AG10803 (cell line): ENCODE results near the gene FMNL3.
A peak's percentile ranks its signal among the peaks of the same experiment; 100 is the strongest.

Experiments used
- DNase-seq: peaks from one replicate; pipeline ENCODE4 v3.0.0; 2010; ENCODE audit warnings: low read depth
- H3K4me3 ChIP-seq: 2 replicates; pipeline ENCODE4 v1.5.1; 2011; ENCODE audit warnings: mild to moderate bottlenecking, low read length, control low read depth
- TF ChIP-seq, protein P1 (sequence below): conservative IDR thresholded peaks from 2 replicates; pipeline ENCODE4 v1.5.1; 2011; ENCODE audit warnings: mild to moderate bottlenecking, low read length, control low read depth, inconsistent platforms

Gene FMNL3

GRCh38 chr12:49627752-49628360 is 79.3 kb downstream of the FMNL3 start:
- TF ChIP-seq, protein P1, sequence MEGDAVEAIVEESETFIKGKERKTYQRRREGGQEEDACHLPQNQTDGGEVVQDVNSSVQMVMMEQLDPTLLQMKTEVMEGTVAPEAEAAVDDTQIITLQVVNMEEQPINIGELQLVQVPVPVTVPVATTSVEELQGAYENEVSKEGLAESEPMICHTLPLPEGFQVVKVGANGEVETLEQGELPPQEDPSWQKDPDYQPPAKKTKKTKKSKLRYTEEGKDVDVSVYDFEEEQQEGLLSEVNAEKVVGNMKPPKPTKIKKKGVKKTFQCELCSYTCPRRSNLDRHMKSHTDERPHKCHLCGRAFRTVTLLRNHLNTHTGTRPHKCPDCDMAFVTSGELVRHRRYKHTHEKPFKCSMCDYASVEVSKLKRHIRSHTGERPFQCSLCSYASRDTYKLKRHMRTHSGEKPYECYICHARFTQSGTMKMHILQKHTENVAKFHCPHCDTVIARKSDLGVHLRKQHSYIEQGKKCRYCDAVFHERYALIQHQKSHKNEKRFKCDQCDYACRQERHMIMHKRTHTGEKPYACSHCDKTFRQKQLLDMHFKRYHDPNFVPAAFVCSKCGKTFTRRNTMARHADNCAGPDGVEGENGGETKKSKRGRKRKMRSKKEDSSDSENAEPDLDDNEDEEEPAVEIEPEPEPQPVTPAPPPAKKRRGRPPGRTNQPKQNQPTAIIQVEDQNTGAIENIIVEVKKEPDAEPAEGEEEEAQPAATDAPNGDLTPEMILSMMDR: no peak
- no peak overlapping the region for H3K4me3 ChIP-seq
- peak; percentile 45 for DNase-seq

DNA sequence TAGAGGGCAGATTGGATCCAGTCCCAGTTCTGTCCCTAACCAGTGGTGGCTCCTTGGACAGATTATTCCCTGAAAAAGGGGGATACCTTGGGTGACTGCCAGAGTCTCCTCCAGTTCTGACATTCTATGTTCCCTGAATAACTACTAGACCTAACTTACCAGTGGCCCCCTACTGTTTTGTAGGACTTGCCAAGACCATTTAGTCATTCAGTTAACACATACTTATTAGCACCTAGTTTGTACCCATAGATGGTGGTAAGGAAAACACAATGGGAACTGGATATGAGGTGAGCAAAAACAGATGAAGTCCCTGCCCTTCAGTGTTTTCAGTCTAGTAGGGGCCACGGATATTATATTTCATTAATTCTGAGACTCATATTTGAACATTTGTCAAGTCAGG is 80.4 kb downstream of the FMNL3 start:
- TF ChIP-seq, protein P1: no peak
- no peak overlapping the region for H3K4me3 ChIP-seq
- DNase-seq: no peak

GRCh38 chr12:49626169-49626835 is 80.9 kb downstream of the FMNL3 start:
- DNase-seq: no peak
- no peak overlapping the region for H3K4me3 ChIP-seq
- TF ChIP-seq, protein P1: no peak; the same call in 1 of the 2 replicates

DNA sequence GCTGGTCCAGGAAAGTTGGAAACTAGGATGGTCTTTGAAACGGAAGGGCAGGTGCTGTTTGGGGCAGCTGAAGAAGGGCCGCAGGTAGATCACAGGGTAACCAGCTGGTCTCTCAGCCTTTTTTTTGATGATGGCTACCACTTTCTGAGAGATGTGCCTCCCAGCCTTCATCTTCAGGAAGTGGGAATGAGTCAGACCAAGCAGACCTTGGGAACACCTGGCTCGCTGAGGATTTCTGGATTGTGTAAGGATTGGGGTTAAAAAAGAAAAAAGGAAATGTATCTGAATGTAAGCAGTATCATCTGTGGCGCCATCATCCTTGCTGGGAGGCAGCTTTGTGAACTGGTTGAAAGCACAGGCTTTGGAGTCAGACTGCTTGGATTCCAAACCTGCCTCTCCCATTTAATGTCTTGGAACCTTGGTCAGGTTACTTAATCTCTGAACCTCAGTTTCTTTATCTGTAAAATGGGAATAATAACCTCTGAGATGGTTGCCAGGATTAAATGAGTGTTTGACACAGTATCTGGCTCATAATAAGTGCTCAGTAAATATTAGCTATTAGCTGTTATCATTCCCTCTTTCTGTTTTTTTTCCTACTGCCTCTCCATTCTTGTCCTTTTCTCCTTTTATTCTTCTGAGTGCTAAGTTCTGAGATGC is 82.2 kb downstream of the FMNL3 start:
- peak; percentile 45 for DNase-seq
- no peak overlapping the region for H3K4me3 ChIP-seq
- TF ChIP-seq, protein P1: no peak

DNA sequence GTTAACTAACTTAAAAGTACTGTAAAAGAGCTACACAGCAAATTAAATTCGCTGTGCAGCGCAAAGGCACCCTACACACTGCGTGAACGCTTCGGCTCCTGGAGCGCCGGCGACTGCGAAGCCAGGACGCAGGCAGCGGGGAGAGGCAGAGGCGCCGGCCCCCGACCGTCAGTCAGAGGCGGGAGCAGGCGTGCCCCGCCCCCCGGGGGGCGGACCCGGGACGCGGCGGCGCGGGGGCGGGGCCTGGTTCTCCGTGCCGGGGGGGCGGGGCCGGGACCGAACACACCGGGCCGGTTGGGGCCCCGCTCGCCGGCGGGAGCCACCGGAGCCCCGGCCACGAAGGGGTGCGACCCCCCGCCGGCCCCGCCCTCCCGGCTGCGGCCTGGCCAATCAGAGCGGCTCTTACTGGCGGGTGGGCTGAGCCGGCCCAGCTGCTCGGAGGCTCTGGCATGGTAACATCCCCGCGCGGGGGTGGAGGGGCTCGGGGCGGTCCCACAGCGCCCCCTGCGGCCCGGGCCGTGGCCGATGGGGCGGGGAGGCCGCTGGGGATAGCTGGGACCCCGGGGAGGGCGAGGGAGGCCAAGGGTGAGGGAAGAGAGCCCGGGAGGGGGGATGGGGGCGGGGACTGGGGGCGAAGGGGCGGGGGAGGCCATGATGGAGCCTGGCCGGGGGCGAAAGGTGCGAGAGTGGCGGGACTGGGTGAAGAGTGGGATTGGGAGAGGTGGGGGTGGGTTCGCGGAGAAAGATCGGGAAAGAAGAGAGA is 83.9 kb downstream of the FMNL3 start, which contains the start of gene PRPF40B:
Gene PRPF40B, plus strand, starts transcription at position 420 of the 763 bp plus-strand sequence. Its CDS starts 30 bp downstream, at position 450.
- TF ChIP-seq, protein P1: no peak; the same call in 1 of the 2 replicates
- peak; percentile 78 for DNase-seq
- H3K4me3 ChIP-seq: peak within 1 kb of the TSS; percentile 74

DNA sequence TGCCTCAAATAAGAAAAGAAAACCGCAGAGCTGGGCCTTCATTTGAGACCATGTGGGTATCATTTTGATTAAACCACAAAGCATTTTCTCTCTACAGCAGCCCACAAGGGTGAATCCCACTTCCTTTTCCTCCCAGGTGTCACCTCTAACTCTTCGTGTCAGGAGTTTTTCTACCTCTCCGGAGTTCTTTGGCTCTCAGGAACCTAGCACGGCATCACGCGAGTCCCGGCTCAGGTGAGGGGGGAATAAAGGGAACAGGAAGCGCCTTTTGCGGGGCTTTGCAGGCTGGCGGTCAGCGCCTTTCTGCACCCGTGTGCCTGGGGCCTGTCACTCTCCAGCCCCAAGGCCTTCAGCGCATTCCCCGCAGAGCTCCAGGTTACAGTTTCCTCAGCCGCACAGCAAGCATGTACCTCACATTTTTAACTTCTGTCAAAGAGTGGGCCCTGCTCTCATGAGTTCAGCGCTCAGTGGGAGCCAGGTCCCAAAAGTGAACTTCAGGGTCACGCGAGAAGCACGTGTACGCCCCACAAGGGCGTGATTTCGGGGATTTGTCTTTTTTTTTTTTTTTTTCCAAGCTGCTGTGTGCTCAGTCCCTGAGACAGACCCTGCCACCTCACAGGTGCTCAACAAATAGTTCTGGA is 84.6 kb downstream of the FMNL3 start:
- H3K4me3 ChIP-seq: peak overlapping the region; percentile 74
- DNase-seq: peak; percentile 23
- TF ChIP-seq, protein P1: no peak
